Measurements from ENCODE around the gene PALMD. TPM values are rescaled to one million over a fixed set of nuclear protein-coding genes. Genes with fewer than 3 reads are reported as not detected.
A peak's percentile ranks its signal among the peaks of the same experiment; 100 is the strongest.

The PALMD gene
- polyA plus RNA-seq, 3 donors, result not detected

DNA sequence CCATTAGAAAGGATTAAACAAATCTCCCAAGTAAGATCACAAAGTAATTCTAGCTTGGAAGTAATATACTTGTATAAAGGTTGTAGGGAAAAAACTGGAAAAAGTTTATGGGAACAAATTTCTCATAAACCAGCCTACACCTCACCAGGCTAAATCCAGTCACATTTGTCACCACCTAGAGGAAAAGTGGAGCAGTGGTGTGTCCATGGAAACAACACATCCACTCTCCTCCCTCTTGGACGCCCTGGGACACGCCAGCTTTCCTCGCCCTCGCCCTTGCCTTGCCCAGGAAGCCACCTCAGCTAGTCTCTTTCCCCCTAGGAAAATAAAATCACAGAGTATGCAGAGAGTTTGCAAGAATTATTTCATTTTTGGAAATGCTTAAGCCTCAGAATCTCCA is 2.2 kb downstream of the PALMD start:
- Histone ChIP-seq H4K20me1 (ENCODE audit: insufficient read depth, low read length) (no peaks in the 10 kb centered on the region), H3K9ac (ENCODE audit: insufficient read depth, low read length, poor library complexity, severe bottlenecking) (no peak overlapping the region), H3K27me3 (ENCODE audit: control insufficient read depth in 2 of 2, insufficient read depth in 2 of 2, low read length in 2 of 2) (peaks cover 12 to 16% of the 10 kb centered on the region in 2 donors), H3K4me3 (replicated peaks in 1 of 3; ENCODE audit: low read depth in 2 of 3, low read length in 3 of 3) (no peak overlapping the region), H3K27ac (ENCODE audit: low read depth in 1 of 2, low read length in 2 of 2) (no peak overlapping the region), H3K36me3 (replicated peaks in 1 of 2; ENCODE audit: control insufficient read depth in 1 of 2, insufficient read depth in 2 of 2, low read length in 2 of 2) (no peaks in the 10 kb centered on the region), H3K9me3 (replicated peaks in 1 of 2; ENCODE audit: control insufficient read depth in 1 of 2, insufficient read depth in 1 of 2, low read length in 2 of 2) (no peaks in the 10 kb centered on the region), H2AFZ (ENCODE audit: insufficient read depth, low read depth, low read length, poor library complexity, severe bottlenecking) (no peak overlapping the region), H3K4me1 (ENCODE audit: control insufficient read depth in 1 of 2, insufficient read depth in 2 of 2, low read length in 2 of 2) (no peaks in the 10 kb centered on the region), H3K79me2 (ENCODE audit: insufficient read depth, low read length) (no peaks in the 10 kb centered on the region), H3K4me2 (replicated peaks; ENCODE audit: extremely low read depth, low read length, poor library complexity, severe bottlenecking) (no peak overlapping the region)
- Mint-ChIP-seq H3K27ac (no peak overlapping the region), H3K4me3 (no peak overlapping the region), H3K4me1 (no peaks in the 10 kb centered on the region), H3K36me3 (no peaks in the 10 kb centered on the region), H3K27me3 (ENCODE audit: low read depth in 3 of 3) (peaks cover 8 to 32% (median 10%) of the 10 kb centered on the region in 3 donors), H3K9me3 (peaks cover 0 to 2% (median 0%) of the 10 kb centered on the region in 7 donors)
- no peak for DNase-seq
- TF ChIP-seq, protein P1, sequence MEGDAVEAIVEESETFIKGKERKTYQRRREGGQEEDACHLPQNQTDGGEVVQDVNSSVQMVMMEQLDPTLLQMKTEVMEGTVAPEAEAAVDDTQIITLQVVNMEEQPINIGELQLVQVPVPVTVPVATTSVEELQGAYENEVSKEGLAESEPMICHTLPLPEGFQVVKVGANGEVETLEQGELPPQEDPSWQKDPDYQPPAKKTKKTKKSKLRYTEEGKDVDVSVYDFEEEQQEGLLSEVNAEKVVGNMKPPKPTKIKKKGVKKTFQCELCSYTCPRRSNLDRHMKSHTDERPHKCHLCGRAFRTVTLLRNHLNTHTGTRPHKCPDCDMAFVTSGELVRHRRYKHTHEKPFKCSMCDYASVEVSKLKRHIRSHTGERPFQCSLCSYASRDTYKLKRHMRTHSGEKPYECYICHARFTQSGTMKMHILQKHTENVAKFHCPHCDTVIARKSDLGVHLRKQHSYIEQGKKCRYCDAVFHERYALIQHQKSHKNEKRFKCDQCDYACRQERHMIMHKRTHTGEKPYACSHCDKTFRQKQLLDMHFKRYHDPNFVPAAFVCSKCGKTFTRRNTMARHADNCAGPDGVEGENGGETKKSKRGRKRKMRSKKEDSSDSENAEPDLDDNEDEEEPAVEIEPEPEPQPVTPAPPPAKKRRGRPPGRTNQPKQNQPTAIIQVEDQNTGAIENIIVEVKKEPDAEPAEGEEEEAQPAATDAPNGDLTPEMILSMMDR (IDR thresholded peaks at IDR 0.05), result no peak
- intact Hi-C loops (cut with micrococcal nuclease), result no loop called here
- WGBS (ENCODE audit: insufficient coverage), result no CpG with 5 or more reads among the region's 4 CpGs

DNA sequence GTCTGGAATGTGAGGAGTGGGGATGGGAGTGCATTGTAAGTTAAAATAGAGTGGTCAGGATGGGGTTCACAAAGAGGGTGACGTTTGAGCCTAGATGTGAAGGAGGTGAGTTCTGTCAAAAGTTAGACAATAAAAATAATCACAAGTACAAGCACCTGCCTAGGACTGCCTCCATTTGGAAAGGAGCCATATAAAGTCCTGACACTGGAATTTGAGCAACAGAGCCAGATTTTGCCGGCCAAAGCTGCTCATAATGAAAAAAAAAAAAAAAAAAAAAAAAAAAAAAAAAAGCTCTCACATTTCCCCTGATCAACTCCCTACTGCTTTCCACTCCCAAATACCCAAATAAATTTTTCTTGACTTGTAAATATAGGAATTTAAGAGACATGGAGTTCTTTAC is 4.1 kb downstream of the PALMD start:
- intact Hi-C loops (cut with micrococcal nuclease), result no loop called here
- H3K4me2 ChIP-seq (replicated peaks; ENCODE audit: extremely low read depth, low read length, poor library complexity, severe bottlenecking), result no peak overlapping the region
- no peaks in the 10 kb centered on the region for H3K79me2 ChIP-seq (ENCODE audit: insufficient read depth, low read length)

More for the DNA sequence above, 4.1 kb downstream of the PALMD start:
- TF ChIP-seq, protein P1 (IDR thresholded peaks at IDR 0.05), result no peak
- Histone ChIP-seq H2AFZ (ENCODE audit: insufficient read depth, low read depth, low read length, poor library complexity, severe bottlenecking) (no peak overlapping the region), H3K9ac (ENCODE audit: insufficient read depth, low read length, poor library complexity, severe bottlenecking) (no peak overlapping the region), H3K27ac (ENCODE audit: low read depth in 1 of 2, low read length in 2 of 2) (no peak overlapping the region), H3K4me1 (ENCODE audit: control insufficient read depth in 1 of 2, insufficient read depth in 2 of 2, low read length in 2 of 2) (no peaks in the 10 kb centered on the region), H3K9me3 (replicated peaks in 1 of 2; ENCODE audit: control insufficient read depth in 1 of 2, insufficient read depth in 1 of 2, low read length in 2 of 2) (no peaks in the 10 kb centered on the region), H3K4me3 (replicated peaks in 1 of 3; ENCODE audit: low read depth in 2 of 3, low read length in 3 of 3) (no peak overlapping the region), H4K20me1 (ENCODE audit: insufficient read depth, low read length) (no peaks in the 10 kb centered on the region), H3K36me3 (replicated peaks in 1 of 2; ENCODE audit: control insufficient read depth in 1 of 2, insufficient read depth in 2 of 2, low read length in 2 of 2) (no peaks in the 10 kb centered on the region), H3K27me3 (ENCODE audit: control insufficient read depth in 2 of 2, insufficient read depth in 2 of 2, low read length in 2 of 2) (peaks cover 10 to 16% of the 10 kb centered on the region in 2 donors)
- WGBS (ENCODE audit: insufficient coverage), result no CpG with 5 or more reads among the region's 2 CpGs
- no peaks in the 10 kb centered on the region for H3K36me3 Mint-ChIP-seq
- H3K27me3 Mint-ChIP-seq (ENCODE audit: low read depth in 3 of 3), result peaks cover 5 to 32% (median 12%) of the 10 kb centered on the region in 3 donors
- H3K4me1 Mint-ChIP-seq, result no peaks in the 10 kb centered on the region
- H3K4me3 Mint-ChIP-seq, result peak overlapping the region in 1 of 2 donors; percentile 32
- H3K9me3 Mint-ChIP-seq, result peaks cover 0 to 2% (median 0%) of the 10 kb centered on the region in 7 donors
- no peak overlapping the region for H3K27ac Mint-ChIP-seq
- no peak for DNase-seq
